COLO829 (cell line): ENCODE measurements around the gene TBC1D2B.

ENCODE experiments used
- DNase-seq: peaks from one replicate; pipeline ENCODE4 v3.0.0; 2012; ENCODE audit warnings: low spot score

The TBC1D2B gene

GRCh38 chr15:78072080-78072892 is 5.2 kb downstream of the TBC1D2B start:
- no peak for DNase-seq

- DNase-seq, result no peak
Measured at GRCh38 chr15:78071383-78071782, 6.1 kb downstream of the TBC1D2B start.

- no peak for DNase-seq
Measured at GRCh38 chr15:78070049-78070700, 7.3 kb downstream of the TBC1D2B start.

GRCh38 chr15:78069462-78070029 is 8.0 kb downstream of the TBC1D2B start:
- DNase-seq, result no peak

- no peak for DNase-seq
Measured at GRCh38 chr15:78069052-78069414, 8.5 kb downstream of the TBC1D2B start.

- DNase-seq, result no peak
Measured at GRCh38 chr15:78067328-78068228, 9.9 kb downstream of the TBC1D2B start.

GRCh38 chr15:78065973-78066946 is 11.3 kb downstream of the TBC1D2B start:
- DNase-seq, result no peak

GRCh38 chr15:78065284-78065872 is 12.1 kb downstream of the TBC1D2B start:
- peak; percentile 22 for DNase-seq

GRCh38 chr15:78064544-78064943 is 13.0 kb downstream of the TBC1D2B start:
- DNase-seq, result no peak

- DNase-seq, result no peak
Measured at GRCh38 chr15:78063970-78064385, 13.5 kb downstream of the TBC1D2B start.

- no peak for DNase-seq
Measured at GRCh38 chr15:78063217-78063616, 14.3 kb downstream of the TBC1D2B start.

GRCh38 chr15:78061963-78062427 is 15.5 kb downstream of the TBC1D2B start:
- DNase-seq, result peak; percentile 25

- no peak for DNase-seq
Measured at GRCh38 chr15:78060232-78060631, 17.3 kb downstream of the TBC1D2B start.

GRCh38 chr15:78059110-78059839 is 18.2 kb downstream of the TBC1D2B start:
- DNase-seq, result no peak

GRCh38 chr15:78058401-78058935 is 19.0 kb downstream of the TBC1D2B start:
- DNase-seq, result no peak

GRCh38 chr15:78057803-78058202 is 19.7 kb downstream of the TBC1D2B start:
- no peak for DNase-seq

GRCh38 chr15:78056714-78057269 is 20.7 kb downstream of the TBC1D2B start:
- DNase-seq, result peak; percentile 20

- no peak for DNase-seq
Measured at GRCh38 chr15:78055919-78056713, 21.4 kb downstream of the TBC1D2B start.
